Esophagus mucosa (tissue), 1 donor: ENCODE measurements around the gene TDRD7. TPM values are rescaled to one million over a fixed set of nuclear protein-coding genes. Genes with fewer than 3 reads are reported as not detected.
A peak's percentile ranks its signal among the peaks of the same experiment; 100 is the strongest.
"Not testable (repeated sequence)": the region's sequence is repeated elsewhere in the genome, so short reads cannot be mapped to it uniquely, and the experiment has no call there.

Experiments
- ATAC-seq: fragments of 200-7000 bp; cut with Tn5 transposase; one replicate; pipeline ENCODE4 v1.9.1; 2020
- total RNA-seq: library from RNA; stranded (reverse); gene quantifications from one replicate; pipeline ENCODE4 v1.2.4, GENCODE V29; 2023
- donor health status: DM: yes; HTN: yes; CAD: no.

The TDRD7 gene
- total RNA-seq, 1 donor from 2014 or later = 9.8 TPM

DNA sequence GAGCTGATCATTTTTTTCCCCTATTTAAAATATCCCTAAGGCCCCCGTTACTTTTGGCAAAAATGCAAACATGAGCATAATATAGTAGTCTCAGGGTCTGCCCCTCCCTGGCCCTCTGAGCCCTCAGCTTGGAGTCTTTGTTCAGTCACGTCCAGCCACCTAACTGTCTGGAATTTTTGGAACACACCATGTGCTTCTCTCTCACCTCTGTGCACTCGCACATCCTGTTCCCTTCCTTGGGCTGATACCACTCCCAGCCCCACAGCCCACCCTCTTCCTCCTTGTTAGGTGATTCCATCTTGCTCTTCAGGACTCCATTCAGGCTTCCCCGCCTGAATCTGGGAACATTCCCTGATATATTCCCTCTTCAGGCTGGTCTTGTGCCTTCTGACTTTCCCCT, 16.0 kb downstream of the TDRD7 start:
- ATAC-seq = no peak

DNA sequence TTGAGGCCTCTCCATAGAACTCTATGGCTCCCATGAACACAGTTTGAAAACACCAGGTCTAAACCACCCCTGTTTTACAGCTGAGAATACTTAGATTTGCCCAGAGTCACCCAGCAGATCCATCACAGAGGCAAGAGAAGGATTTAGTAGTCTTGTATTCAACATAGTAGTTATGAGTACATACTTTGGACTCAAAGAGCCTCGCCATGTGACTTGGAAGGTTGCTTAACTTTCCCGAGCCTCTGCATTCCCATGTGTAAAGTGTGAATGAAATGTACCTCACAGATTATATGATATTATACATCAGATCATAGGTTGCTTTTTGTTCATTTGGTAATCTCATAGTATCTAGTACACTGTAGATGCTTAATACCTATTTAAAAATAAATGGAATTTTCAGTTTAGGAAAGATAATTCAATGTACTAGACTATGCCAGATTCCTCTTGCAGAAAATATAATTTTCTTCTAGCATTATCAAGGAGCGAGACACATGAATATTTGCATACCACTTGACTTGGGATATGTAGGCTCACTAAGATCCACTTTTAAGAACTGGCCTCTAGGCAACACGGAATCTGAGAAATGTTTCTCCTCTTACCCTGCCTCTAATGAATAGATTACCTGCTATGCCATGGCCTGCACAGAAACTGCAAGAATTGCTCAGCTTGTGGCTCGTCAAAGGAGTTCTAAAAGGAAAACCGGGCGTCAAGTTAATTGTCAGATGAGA, 18.6 kb downstream of the TDRD7 start:
- no peak for ATAC-seq

DNA sequence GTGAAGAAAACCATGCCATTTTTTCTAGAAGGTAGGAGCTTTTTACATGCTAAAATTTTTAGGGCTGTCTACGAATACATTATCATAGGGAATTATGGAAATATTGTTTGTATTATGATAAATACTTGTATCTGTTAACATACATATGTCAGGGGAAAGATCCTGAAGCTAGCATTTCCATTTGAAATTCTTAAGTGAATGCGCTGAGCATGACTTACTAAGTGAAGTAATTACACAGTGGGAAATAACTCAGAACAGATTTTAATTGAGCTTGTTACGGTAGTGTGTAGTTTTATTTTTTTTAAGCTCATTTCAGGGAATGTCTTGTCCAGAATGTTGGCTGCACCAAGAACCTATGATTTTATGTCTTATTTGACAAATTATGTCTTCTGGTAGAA, 19.1 kb downstream of the TDRD7 start:
- no peak for ATAC-seq

DNA sequence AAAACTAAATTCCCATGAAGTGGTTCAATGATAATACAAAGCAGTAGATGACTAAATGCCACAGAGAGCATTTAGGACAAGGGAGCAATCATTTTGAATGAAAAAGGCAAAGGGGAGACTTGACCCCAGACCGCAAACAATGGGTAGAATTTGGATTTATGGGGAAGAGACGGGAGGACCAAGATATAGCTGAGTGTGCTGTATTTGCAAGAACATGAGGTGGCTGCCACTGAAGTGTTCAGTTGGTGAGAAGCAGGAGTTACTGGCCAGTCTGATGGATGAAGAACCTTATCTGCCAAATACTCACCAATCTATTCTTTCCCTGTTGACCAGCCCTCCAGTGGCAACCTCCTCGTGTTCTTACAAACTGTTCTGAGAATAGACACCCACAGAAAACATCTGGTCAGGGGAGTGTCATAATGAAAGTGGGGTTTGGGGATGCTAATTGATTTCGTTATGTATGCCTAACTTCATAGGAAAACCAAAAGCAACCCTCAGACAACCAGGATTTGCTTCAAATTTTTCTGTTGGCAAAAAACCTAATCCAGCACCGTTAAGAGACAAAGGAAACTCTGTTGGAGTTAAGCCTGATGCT, 19.8 kb downstream of the TDRD7 start:
- ATAC-seq = no peak

DNA sequence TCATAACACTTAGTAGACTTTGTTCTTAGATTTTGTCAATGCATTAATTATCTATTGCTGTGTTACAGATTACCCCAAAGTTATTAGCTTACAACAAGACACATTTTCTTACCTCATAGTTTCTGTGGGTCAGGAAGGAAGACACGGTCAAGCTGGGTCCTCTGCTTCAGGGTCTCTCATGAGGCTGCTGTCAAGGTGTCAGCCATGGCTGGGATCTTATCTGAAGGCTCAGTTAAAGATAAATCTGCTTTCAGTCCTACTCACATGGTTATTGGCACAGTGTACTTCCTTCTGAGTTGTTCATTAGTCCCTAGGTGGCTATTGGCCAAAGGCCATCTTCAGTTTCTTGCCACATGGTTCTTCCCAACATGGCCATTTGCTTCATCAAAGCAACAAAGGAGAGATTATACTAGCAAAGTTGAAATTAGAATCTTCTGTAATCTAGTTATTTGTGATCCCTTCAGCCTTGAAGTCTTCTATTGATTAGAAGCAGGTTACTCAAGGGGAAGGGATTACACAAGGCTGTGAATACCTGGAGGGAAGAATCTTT, 25.2 kb downstream of the TDRD7 start:
- ATAC-seq = no peak

DNA sequence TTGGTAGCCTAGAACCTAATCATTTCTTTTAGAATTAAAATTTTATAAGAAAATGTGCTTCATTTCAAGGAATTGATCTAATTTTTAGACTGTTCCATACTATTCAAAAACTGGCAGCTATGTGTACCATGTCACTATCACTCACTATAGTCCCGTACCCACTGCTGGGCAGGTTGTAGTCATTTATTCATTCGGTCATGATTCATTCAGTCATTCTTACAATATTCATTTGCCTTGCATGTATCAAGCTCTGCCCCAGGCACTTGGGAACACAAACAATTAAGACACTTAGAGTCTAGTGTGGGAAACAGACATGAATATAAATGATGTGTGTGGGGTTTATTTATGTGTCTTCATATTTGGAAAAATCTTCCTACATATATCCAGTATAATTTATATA, 26.4 kb downstream of the TDRD7 start:
- peak; percentile 55 for ATAC-seq

DNA sequence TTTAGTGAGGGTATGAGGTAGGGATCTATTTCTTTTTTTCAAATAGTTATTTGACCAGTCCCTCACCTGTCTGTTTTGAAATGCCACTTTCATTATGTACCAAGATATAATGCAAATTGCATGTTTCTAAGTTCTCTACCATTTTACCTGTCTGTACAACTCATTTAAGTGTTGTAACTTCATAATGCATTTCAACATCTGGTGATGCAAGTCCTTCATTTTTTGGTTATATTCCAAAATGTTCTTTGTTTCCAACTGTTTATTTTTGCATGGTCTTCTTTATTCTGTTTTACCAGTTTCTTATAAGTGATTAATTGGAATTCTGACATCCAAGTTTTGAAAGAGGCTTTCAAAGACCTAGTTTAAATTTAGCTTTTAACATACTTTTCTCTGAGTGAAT, 26.8 kb downstream of the TDRD7 start:
- ATAC-seq = no peak

DNA sequence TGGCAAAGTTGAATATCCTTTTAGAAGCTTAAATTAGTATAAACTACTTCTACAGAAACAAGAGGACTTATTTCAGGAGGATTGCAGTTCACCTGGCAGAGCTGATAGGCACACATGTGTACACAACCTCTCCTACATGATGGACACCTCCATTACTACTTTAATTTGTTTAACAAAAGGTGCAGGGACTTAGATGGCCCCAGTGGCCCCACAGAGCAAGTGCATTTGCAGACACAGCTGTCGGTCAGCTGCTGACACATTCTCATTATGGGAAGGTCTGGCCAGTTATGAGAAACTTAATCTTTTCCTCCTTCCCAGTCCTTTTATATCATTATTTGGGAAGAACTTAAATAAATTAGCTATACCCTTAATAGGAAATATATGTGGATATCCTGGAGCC, 28.3 kb downstream of the TDRD7 start:
- ATAC-seq = no peak

DNA sequence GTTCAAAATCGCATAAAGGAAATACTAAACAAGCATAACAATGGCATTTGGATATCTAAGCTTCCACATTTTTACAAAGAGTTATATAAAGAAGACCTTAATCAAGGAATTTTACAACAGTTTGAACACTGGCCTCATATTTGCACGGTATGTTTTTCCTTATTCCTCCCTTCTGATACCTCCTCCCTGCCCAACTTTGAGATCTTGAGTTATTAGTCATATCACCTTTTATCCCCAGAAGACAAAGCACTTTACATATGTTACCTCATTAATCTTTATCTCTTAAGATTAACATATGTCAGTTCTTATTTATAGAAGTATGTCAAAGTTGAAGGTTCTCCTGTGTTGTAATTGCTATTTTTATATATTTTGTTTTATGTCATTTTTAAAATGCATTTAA, 29.8 kb downstream of the TDRD7 start:
- peak; percentile 56 for ATAC-seq

DNA sequence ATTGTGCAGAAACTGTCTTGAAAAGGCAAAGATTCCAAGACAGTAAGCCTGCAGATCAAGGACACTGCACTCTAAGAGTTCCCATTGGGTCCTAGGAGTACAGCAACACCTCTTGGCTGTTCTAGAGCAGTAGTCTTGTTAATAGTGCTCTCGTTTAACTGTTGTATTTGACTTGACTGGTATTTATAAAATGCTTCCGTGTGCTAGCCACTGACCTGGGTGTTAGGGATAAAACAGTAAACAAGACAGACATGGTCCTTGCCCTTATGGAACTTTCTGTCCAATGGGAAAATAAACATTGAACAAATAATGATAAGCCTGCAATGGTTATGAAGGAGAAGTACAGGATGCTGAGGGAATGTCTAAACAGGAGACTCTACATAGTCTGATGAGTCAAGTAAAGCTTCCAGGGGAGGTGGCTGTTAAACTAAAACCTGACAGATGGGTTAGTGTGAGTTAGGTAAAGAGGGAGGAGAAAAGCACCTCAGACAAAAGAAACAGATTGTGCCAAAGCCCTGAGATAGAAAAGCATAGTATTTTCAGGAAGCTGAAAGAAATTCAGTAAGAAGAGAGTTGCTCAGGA, 33.3 kb downstream of the TDRD7 start:
- ATAC-seq = peak; percentile 80

DNA sequence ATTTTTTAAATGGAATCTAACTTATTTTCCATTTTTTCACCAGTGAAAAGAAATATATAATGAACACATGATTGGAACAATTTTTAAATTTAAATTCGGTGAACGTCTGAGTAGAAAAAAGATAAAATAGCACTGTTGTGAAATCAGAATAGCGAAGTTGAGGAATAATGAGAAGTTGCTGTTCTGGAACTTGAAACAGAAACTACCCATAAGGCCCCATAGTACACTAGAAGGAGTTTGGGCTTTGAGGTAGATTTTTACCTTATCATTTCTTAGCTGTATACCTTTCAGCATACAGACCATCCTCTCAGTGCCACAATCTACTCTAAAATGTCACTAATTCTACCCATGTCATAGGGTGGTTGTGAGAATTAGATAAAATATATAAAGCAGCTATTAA, 35.1 kb downstream of the TDRD7 start:
- ATAC-seq = no peak

DNA sequence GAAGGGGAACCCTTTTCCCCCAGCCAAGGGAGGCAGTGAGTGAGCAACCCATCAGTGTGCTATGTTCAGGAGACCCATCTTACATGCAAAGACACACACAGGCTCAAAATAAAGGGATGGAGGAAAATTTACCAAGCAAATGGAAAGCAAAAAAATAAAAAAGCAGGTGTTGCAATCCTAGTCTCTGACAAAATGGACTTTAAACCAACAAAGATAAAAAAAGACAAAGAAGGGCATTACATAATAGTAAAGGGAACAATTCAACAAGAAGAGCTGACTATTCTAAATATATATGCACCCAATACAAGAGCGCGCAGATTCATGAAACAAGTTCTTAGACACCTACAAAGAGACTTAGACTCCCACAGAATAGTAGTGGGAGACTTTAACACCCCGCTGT, 41.7 kb downstream of the TDRD7 start:
- ATAC-seq = not testable (repeated sequence)

DNA sequence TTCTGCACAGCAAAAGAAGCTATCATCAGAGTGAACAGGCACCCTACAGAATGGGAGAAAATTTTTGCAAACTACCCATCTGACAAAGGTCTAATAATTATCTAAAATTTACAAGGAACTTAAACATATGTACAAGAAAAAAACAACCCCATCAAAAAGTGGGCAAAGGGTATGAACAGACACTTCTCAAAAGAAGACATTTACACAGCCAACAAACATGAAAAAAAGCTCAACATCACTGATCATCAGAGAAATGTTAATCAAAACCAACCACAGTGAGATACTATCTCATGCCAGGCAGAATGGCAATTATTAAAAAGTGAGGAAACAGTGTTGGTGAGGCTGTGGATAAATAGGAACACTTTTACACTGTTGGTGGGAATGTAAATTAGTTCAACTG, 44.9 kb downstream of the TDRD7 start:
- not testable (repeated sequence) for ATAC-seq

DNA sequence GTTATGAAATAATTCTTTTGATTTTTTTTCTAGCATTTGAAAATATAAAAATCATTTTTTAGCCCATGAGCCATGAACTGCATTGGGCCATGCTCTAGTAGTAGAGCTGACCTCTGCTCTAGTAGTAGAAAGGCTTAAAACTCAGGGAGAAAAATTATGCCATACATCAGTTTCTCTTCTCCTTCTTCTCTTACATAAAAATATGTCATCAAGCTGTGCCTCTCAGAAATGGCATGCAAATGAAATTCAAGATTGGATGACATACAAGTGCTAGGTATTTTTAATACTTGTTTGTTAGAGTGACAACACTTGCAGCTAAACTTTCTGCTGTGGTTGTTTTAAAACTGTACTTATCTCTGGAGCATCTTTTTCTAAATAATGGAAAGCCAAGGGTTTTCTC, 47.4 kb downstream of the TDRD7 start:
- ATAC-seq = no peak

DNA sequence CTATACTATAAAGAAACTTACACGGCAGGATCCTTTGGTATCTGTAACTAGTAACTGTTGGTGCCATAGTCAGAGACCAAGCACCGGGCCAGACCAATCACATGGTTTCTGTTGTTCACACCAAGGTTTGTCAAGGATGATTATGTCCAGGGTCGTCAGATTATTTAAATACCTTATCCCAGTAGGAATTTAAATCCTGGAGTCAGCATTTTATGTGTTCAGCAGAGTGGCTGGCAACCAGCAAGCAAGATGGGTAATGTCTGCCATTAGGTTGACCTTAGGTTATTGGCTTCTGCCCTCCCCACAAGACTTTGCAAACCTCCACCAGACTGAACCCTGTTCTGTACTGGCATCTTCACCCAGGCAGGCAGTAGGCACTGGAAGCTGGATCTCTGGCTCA, 50.3 kb downstream of the TDRD7 start:
- no peak for ATAC-seq

DNA sequence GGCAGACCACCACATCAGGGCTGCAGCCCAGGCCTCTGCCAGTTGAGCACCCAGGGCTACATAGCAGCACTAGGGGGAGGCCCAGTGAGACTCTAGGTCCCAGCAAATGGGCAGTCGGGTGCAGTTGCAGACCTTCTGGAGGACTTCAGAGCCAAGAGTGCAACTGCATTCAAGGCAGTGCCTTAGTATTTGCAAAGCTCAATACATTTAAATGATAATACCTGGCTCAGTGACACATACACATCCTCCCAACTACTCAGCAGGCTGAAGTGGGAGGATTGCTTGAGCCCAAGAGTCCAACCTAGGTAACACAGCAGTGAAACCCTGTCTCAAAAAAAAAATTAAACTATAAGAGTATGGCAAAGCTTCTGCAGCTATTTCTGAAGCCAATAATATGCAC, 51.0 kb downstream of the TDRD7 start:
- no peak for ATAC-seq

DNA sequence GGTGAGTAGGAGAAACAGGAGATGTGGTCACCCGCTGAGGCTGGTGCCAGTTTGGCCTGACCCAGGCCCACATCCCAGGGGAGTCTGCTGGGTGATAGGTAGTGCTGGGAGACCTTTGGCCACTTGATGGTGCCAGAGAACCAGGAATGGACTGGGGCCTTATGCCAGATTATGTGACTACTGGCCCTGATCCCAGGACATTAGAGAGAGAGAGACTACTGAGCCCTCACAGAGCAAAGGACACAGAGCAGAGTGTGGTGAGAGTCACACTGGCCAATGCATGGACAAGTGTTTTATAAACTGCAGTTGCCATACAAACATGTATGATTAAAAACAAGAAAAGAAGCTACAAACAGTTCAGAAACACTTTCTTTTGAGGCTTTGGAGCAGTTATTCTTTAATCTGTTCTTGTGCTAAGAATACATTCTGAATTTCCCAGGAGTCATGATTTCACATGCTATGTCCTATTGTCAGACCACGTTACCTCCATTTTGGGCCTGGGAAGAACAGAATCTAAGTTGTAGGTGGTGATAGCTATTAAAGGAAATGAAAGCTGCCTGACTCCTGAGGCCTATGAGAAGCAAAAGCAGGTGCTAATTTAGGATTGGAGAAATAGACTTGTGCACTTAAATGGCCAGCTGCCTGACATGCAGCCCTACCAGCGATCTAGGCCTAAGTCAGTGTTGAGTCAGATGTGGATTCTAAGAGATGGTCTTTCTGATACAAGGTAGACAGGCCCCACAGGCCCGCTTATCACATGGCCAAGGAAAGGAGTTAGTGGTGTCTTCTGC, 57.0 kb downstream of the TDRD7 start:
- ATAC-seq = peak; percentile 82

DNA sequence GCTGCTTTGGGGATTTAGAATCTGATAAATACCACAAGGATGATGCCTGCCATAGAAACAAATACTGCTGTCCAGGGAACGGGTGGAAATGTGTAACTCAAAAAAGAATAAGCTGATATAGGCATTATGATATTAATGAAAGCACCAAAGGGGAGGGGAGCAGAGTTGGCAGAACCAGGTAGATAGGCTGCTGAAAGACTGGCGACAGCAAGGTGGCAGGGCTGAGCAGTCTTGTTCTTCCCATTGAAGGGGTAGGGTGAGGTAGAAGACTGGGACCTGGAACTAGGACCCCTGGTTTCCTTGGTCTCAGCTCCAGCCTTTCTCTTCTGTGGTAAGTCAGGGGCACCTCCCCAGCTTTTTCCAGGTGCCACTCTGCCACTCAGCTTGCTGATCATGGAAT, 58.2 kb downstream of the TDRD7 start:
- no peak for ATAC-seq

DNA sequence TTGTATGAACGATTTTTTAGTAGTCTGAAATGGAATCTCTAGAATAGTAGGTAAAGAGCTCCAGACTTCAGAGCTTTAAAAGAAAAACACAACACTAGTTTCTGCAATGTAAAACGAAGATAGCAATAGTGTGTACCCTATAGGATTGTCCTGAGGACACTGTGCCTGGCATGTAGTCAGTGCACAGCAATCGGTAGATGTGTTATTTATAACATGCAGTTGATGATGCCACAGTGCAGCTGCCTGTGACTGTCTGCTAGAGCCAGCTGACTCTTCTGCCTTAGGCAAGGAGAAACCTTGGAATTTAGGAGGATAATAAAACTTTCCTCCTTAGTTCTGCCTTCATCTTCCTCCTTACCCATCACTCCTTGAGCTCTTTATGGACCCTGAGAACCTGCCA, 61.8 kb downstream of the TDRD7 start:
- no peak for ATAC-seq

DNA sequence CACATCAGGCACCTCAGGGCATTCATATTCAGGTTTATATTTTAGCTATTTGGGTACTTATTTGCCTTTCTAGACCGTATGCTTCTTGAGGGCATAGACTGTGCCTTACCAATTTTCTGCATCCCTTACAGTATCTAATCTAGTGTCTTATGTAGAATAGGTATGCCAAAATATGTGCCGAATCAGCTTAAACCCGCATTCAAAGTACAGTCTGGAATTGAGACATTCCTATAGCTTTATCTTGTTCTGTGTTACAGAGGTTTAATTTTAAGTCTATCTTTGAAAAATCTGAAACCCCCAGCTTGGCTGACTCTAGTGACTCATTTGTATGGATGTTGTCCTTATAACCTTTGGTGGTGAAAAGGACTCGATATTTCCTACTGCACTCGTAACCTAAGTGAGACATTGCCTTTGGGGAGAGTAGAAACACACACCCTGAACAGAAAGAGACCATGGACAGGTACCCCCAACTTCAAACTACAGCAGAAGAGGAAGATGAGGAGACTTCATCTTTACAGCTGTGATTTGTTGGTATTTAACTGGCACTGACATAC, 62.6 kb downstream of the TDRD7 start:
- no peak for ATAC-seq

DNA sequence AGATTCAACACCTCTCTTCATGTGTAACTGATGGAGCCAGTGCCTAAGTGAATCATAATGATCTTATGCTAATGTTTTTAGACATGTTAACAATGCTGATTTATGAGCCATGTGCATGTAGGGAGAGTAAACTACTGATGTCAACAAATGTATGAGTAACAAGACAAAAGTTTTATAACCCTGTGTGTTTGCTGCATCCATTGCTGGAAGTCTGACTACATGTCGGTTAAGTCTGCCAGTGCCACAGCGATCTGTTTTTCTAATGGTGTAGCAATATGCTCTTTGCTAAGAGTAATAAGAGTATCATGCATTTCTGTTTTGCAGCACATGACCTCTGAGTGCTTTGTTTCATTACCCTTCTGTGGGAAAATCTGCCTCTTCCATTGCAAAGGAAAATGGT, 63.2 kb downstream of the TDRD7 start:
- no peak for ATAC-seq

DNA sequence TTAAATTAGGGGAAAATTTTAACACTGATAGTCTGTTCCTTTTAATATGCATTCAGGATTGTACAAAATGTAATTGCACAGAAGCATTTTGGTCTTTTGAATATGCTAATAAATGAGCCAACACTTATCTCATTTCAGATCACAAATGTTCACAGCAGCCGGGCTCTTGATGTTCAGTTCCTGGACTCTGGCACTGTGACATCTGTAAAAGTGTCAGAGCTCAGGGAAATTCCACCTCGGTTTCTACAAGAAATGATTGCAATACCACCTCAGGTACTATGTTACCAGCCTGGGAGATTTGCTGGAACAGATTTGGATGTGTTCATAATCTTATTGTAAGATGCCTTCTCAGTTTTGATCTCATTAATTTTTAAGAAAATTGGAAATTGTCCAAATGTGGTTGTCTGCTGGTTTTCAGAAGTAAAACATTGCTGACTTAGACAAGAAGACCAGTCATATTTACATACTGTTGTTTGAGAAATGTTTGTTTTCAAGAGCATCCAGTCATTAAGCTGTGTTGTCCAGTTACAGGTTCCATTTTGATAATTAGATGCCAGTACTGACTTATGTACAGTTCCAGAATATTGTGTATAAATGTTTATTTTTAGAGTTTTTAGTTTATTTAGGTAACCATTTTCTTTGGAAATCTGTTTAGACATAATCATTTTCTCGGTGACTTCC, 66.5 kb downstream of the TDRD7 start:
- no peak for ATAC-seq
